ENCODE data around the gene LAMA5.

The LAMA5 gene

GRCh38 chr20:62402456-62403150, 35.5 kb upstream of the LAMA5 start:
- TF ChIP-seq CTCF (IDR thresholded peaks at IDR 0.05; ENCODE audit: extremely low read depth, missing control alignments): no peak
- no peak for DNase-seq (ENCODE audit: low spot score)

- TF ChIP-seq CTCF (IDR thresholded peaks at IDR 0.05; ENCODE audit: extremely low read depth, missing control alignments): no peak
- no peak for DNase-seq (ENCODE audit: low spot score)
Measured at GRCh38 chr20:62401331-62401779, 34.2 kb upstream of the LAMA5 start.

- no peak for TF ChIP-seq CTCF (IDR thresholded peaks at IDR 0.05; ENCODE audit: extremely low read depth, missing control alignments)
- no peak for DNase-seq (ENCODE audit: low spot score)
Measured at GRCh38 chr20:62400541-62400940, 33.4 kb upstream of the LAMA5 start.

GRCh38 chr20:62400021-62400420, 32.9 kb upstream of the LAMA5 start:
- no peak for DNase-seq (ENCODE audit: low spot score)
- no peak for TF ChIP-seq CTCF (IDR thresholded peaks at IDR 0.05; ENCODE audit: extremely low read depth, missing control alignments)

DNA sequence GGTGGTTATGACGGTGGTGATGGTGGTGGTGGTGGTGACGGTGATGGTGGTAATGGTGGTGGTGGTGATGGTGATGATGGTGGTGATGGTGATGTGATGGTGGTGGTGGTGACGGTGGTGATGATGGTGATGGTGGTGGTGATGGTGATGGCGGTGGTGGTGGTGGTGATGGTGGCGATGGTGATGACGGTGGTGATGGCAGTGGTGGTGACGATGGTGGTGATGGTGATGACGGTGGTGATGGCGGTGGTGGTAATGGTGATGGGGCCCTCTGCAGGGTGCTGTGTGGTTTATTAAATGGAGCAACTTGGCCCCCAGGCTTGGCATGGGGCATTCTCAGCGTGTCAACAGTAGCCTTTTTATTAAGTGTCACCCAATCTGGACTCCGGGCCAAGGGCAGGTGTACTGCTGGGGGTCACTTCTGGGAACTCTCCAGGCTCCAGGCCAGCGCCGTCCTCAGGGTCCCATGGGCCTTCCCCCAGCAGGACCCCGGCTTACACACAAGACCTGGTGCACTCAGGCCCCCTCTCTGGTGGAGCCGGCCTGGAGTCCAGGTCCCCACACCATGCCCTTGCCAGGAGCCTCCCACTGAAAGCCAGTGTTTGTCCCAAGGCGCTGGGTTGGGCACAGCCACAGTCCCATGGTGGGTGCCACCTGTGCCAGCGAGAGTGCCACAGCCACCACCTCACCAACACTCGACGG, 31.2 kb upstream of the LAMA5 start:
- no peak for DNase-seq (ENCODE audit: low spot score)
- TF ChIP-seq CTCF (IDR thresholded peaks at IDR 0.05; ENCODE audit: extremely low read depth, missing control alignments): no peak

DNA sequence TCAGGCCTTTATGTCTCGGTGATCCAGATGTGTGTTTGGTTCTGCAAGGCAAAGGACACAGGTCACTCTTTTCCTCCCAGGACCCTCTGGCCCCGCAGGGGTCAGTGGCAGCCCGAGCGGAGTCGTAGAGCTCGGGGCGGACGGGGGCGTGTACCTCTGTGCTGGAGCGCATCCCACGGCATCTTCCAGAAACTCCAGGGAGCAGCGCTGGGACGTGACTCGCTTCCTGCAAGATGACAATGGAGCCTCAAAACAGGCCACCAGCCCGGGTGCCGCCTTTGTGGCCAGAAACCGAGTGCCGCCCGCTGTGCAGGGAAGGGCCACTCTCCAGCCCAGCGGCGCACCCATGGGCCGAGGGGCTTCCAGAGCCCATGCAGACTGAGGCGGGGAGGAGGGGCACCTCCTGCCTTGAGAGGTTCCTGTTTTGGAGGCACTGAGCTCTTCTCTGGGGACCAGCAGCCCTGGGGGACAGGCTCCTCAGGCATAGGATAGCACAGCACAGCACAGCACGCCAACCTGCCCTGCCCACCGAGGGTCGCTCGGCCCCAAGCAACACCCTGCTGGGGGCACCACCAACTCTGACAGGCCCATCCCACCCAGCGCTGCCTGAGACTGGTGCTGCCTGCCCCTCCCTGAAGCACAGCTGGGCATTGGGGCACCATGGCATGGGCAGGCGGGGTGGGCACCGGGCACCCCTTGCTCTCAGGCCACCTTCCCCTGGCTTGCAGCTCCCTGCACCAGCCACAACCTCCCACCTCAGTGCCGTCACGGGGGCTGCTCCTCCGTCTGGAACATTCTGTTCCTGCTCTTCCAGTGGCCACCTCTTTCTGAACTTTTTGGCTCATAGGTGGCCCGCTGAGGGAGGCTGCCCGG, 29.5 kb upstream of the LAMA5 start:
- no peak for DNase-seq (ENCODE audit: low spot score)
- no peak for TF ChIP-seq CTCF (IDR thresholded peaks at IDR 0.05; ENCODE audit: extremely low read depth, missing control alignments)

Measured in GM20000 (cell line).